Stimulated activated CD4-positive, alpha-beta T cell treated with anti-CD3 and anti-CD28 coated beads, Interleukin-1b, Interleukin-23, amount 100 ng/mL, for 48 hours (primary cell): ENCODE results near the gene CDH19.
"Not testable (repeated sequence)": the region's sequence is repeated elsewhere in the genome, so short reads cannot be mapped to it uniquely, and the experiment has no call there.

ENCODE experiments used
- DNase-seq: peaks from one replicate; pipeline ENCODE4 v3.0.0-alpha.2; 2020

Gene CDH19

GRCh38 chr18:66560094-66560493 is 43.8 kb downstream of the CDH19 start:
- no peak for DNase-seq

GRCh38 chr18:66558773-66559172 is 45.1 kb downstream of the CDH19 start:
- DNase-seq = no peak

DNA sequence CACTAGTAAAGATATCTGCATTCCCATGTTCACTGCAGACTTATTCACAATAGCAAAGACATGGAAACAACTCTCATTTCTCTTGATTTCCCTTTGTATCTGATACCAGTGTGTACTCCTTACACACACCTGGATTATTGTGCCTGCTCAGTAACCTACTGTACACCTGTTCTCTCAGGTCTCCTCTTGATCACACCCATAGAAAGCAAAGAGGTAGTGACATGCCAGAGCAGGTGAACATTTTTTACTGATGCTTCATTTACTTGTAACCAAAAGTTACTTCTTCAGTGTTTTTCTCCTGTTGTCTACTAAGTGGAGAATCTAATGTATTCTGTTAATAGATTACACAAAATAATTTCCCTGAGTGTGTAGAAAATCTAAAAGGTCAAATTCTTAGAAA is 46.8 kb downstream of the CDH19 start:
- no peak for DNase-seq

- no peak for DNase-seq
Observed at GRCh38 chr18:66555585-66555984, 48.3 kb downstream of the CDH19 start.

DNA sequence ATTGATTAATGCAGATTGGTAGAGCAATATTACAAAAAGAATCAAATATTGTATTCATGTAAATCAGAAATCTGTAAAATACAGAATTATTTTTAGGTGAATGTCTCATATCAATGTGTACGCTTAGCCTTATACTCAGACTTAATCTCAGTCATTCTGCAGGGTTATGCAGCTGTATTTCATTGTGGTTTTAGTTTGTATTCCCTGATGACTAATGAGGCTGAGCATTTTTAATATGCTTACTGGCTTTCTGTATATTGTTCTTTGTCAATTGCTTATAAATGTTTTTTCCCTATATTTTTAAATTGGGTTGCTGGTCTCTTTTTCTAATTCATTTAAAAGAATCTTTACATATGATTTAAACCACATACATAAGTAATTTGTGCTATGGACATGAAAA is 50.1 kb downstream of the CDH19 start:
- no peak for DNase-seq

GRCh38 chr18:66550366-66550765 is 53.5 kb downstream of the CDH19 start:
- no peak for DNase-seq

- no peak for DNase-seq
Observed at GRCh38 chr18:66548747-66549146, 55.1 kb downstream of the CDH19 start.

GRCh38 chr18:66534110-66534509 is 69.8 kb downstream of the CDH19 start:
- no peak for DNase-seq

DNA sequence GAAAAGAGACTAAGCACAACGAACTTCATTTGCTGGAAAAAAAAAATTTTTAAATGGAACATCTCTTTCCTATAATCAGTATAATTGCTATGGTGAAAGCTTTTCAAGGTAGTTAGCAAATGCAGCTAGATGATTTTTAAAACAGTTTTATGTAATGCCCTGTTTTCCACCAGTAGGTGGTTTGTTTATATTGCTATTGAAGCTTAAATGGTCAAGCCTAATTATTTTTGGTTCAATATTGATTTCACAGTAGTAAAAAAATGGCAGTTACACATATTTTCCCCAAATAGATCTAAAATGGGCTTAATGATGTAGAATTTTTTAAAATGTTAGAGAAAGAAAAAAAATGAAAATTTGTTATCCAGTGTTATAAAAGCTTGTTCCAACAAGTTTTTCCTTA is 70.2 kb downstream of the CDH19 start:
- no peak for DNase-seq

DNA sequence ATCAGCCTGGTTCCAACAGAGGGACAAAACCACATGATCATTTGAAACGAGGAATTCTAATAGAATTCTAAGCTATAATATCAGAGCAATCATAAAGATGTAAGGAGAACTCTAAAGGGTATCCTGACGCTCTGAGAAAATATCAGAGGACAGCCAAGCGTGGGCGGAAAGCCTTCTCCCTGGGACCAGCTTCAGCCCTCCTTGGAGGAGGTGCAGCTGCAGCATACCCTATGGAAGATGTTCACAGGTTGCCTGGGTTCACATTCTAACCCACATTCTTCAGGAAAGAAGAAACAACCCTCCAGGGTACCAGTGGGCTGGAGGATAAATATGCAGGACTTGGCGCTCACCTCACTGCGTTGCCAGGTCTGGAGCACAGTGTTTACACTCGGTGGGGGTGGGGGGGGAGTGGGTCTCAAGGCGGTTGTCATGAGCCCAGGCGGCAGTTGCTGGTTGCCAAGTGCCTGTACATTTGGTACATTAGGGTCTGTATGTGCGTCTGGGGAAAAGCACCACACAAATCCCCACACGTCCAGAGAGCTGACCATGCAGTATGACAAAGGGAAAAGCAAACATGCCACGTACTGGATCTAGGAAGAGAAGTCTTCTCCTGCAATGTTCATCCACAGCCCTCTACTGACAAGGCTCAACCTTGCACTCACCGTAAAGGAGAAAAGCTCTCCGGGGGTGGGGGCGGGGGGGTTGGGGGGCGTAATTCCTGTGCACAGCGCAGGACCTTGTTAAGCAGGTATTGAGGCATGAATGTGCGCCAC is 80.5 kb downstream of the CDH19 start:
- DNase-seq = no peak

GRCh38 chr18:66513996-66514395 is 89.9 kb downstream of the CDH19 start:
- DNase-seq = no peak

DNA sequence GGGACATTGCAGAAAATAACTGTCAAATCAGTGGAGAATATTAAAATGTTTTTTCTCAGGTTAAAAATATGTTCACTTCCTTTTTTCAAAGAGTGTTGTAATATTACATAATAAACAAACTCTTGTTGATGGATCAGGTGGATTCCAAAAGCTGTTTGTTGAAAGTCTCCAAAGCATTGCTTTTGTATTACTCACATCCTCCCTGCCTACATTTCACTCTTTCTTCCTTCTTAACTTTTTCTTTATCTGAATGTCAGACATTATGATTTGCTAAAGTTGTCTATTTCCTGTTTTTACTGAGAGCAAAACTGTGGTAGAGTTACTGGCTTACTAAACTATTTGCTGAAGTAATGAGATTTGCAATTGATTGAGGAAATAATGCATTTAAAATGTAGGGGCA is 92.1 kb downstream of the CDH19 start:
- no peak for DNase-seq

- no peak for DNase-seq
Observed at GRCh38 chr18:66511289-66511688, 92.6 kb downstream of the CDH19 start.

- no peak for DNase-seq
Observed at GRCh38 chr18:66510357-66511045, 93.4 kb downstream of the CDH19 start.

- no peak for DNase-seq
Observed at GRCh38 chr18:66508937-66509336, 95.0 kb downstream of the CDH19 start.

DNA sequence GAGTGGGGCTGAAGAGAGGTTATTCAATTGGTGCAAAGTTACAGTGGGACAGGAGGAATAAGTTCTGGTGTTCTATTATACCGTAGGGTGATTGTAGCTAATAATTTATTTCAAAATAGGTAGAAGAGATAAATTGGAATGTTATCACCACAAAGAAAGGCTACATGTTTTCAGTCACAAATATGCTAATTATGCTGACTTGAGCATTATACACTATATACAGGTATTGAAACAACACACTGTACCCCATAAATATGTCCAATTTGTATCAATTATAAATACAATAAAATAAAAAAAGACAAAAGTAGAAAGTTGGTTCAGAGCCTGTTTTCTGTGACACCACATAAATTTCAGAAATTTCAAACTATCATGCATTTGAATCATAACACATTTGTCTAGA is 97.7 kb downstream of the CDH19 start:
- no peak for DNase-seq

GRCh38 chr18:66497351-66497750 is 106.5 kb downstream of the CDH19 start:
- DNase-seq = no peak

DNA sequence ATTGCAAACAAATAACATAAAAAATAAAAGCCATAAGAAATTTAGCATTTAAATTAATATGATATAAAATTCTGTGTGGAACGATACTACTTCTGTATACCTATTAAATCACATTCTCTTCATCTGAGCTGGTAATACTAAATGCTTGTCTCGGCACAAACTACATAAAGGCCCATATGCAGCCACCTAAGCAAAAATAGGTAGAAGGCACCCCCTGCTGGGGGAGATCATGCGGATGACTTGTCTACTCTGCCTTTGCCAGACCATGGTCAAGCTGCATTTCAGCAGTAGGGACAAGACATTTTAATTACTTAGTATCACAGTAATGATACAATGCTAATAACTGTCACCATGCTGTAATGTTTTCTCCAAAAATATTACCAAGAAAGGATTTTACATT is 108.0 kb downstream of the CDH19 start:
- DNase-seq = no peak

DNA sequence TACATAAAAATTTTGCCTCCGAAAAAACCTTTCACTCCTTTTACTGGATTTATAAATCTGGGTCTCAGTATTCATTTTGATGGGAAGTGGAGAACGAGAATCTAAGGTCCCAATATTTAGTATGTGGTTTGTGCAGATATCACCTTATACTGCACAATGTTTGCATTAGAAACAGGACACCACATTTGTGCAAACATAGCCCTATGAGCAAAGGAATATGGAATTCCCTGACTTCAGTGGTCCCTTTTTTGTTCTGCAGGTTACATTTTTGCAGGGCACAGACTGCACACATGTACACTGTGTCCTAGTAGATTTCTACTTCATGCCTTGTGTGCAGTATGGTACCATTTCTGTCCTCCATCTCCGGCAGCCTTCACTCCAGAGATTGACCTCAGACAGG is 130.0 kb downstream of the CDH19 start:
- no peak for DNase-seq

- DNase-seq = not testable (repeated sequence)
Observed at GRCh38 chr18:66466184-66466583, 137.7 kb downstream of the CDH19 start.

DNA sequence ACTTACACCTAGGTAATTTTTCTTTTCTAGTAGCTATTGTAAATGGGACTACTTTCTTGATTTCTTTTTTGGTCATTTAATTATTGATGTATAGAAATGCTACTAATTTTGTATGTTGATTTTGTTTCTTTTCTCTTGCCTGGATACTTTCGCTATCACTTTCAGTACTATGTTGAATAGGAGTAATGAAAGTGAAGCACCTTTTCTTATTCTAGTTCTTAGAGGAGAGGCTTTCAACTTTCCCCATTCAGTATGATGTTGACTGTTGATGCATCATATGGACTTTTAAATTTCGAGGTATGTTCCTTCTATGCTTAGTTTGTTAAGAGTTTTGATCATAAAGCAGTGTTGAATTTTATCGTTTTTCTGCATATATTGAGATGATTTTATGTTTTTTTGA is 142.5 kb downstream of the CDH19 start:
- DNase-seq = no peak

GRCh38 chr18:66457245-66457644 is 146.6 kb downstream of the CDH19 start:
- no peak for DNase-seq
